GM19240 (cell line): Measurements from ENCODE around the gene C6orf89.

Experiments used
- DNase-seq: peaks from one replicate; pipeline ENCODE4 v3.0.0; 2011; ENCODE audit warnings: low spot score; ENCODE audit not compliant: insufficient read length

Gene C6orf89

GRCh38 chr6:36852481-36853147 is 33.1 kb upstream of the C6orf89 start:
- DNase-seq: no peak

DNA sequence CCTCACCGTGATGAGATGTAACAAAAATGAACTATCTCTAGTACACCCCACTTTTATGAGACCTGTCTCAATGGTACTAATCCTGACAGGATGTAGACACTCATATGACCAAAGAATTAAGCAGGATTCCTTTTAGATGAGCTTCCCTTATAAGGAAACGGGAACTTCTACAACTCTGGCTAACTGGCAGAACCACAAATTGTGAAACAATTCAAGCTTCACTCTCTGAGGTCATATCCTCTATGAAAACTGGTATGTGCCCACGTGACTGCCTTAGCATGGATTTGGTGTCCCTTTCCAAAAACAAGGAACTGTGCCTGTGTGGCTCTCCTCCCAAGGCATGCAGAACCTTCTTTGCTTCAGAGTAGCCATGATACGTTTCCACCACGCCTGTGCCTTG is 32.4 kb upstream of the C6orf89 start:
- DNase-seq: no peak

GRCh38 chr6:36855750-36856149 is 30.0 kb upstream of the C6orf89 start:
- DNase-seq: no peak

DNA sequence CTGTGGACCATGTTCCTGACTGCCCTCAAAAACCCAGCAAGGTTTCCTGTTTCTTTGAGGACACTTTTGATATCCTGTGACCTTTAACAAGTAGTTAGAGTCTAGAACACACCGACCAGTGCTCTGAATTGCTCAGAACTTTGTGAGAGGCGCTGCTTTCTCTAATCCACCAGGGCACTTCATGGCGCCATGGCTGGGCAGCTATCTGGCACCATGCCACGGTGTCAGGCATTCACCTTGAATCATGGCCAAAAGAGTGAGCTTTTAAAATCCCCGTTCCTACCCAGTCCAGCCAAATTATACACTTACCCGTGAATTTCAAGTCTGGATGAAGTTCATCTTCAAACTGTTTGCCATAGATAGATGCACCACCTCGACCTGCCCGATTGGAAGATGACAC is 29.5 kb upstream of the C6orf89 start:
- DNase-seq: no peak

DNA sequence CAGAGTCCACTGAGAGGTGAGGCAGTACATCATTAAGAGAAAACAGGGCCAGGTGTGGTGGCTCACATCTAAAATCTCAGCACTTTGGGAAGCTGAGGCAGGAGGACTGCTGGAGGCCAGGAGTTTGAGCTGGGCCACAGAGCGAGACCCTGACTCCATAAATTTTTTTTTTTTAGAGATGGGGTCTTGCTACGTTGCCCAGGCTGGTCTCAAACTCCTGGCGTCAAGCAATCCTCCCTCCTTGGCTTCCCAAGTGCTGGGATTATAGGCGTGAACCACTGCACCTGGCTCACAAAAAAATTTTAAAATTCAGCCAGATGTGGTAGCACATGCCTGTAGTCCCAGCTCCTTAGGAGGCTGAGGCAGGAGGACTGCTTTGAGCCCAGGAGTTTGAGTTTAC is 28.4 kb upstream of the C6orf89 start:
- DNase-seq: no peak

- no peak for DNase-seq
Observed at GRCh38 chr6:36858407-36858981, 27.3 kb upstream of the C6orf89 start.

- no peak for DNase-seq
Observed at GRCh38 chr6:36860126-36860525, 25.6 kb upstream of the C6orf89 start.

- no peak for DNase-seq
Observed at GRCh38 chr6:36862164-36862847, 23.4 kb upstream of the C6orf89 start.

- DNase-seq: no peak
Observed at GRCh38 chr6:36862848-36863382, 22.8 kb upstream of the C6orf89 start.

DNA sequence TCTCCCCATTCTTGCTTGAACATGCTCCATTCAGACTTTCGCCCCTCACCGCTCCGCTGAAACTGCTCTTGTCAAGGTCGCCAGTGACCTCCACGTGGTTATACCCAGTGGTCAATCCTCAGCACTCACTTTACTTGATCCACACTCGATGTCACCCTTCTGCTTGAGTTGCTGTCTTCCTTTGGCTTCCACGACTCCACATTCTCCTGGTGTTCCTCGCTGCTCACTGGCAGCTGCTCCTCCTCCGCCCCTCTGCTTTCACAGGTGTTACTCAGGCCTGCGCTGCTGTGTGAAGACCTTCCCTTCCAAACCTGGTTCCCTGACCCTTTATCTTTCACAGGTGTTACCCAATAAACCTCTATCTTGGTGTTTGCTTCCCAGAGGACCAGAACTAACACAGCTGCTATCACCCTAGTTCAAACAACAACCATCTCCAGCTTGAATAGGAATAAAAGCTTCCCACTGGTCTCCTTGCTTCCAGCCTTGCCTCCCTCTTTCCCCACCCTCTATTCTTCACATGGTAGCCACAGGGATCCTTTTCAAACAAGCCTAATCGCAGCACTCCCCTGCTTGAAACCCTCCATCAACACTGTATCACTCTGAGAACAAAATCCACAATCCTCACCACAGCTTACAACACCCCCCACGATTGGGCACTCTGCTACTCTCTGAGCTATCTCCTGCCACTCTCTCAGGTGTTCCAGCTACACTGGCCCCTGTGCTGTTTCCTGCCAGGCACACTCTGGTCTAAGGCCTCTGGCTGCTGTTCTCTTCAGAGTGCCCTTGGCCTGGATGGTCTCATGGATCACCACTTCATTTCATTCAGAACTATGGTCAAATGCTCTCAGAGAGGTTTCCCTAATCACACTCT is 21.8 kb upstream of the C6orf89 start:
- no peak for DNase-seq

DNA sequence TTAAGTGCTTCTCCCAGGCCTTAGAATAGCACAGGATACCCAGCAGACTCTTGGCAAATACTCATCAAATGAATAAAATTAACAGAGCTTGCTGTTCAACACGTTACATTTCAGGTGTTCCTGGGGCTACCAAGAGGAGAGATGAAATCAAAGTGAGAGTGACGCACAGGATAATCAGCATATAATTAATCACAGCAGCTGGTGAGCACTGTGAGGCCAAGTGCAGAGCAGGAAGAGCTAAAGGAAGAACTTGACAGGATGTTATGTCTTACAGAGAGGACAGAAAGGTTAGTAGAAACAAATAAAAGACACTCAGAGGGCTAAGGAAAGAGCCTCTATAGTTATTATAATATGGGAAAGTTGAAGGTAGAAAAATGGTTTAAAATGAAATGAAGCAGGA is 19.9 kb upstream of the C6orf89 start:
- DNase-seq: no peak

- DNase-seq: no peak
Observed at GRCh38 chr6:36867471-36868224, 18.1 kb upstream of the C6orf89 start.

- no peak for DNase-seq
Observed at GRCh38 chr6:36871686-36872085, 14.1 kb upstream of the C6orf89 start.

- DNase-seq: no peak
Observed at GRCh38 chr6:36873115-36873514, 12.6 kb upstream of the C6orf89 start.

GRCh38 chr6:36873612-36874442 is 11.9 kb upstream of the C6orf89 start:
- DNase-seq: no peak

GRCh38 chr6:36874443-36875249 is 11.1 kb upstream of the C6orf89 start, which contains the start of gene PPIL1:
Gene PPIL1, minus strand, starts transcription at chr6:36874803. Its CDS starts 31 bp downstream, at chr6:36874772.
- DNase-seq: peak; percentile 77

DNA sequence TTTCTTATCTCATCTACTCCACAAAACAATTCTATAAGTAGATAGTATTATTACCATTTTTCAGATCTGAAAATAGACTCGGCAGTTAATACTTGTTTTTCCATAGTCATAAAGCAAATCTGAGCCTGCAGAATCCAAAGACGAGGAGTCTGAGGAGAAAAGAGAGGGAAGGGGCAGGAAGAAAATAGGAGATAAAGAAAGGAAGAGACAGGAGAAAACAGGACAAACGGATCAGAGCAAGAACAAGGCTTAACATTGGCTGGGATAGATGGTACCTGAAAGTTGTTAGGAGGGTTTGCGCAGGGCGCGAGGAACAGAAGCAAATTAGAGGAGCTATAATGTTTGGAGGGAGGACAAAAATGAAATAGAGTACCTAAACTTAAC is 10.5 kb upstream of the C6orf89 start:
- no peak for DNase-seq

GRCh38 chr6:36884610-36885009 is 1.1 kb upstream of the C6orf89 start:
- no peak for DNase-seq
